Fibroblast of lung (primary cell): ENCODE results near the gene MATN3. TPM values are rescaled to one million over a fixed set of nuclear protein-coding genes. Genes with fewer than 3 reads are reported as not detected.

Source experiments
- DNase-seq, 2 donors: peaks; one replicate each; pipeline versions ENCODE4 v3.0.0 to v3.0.0-alpha.2; 2010; ENCODE audit warnings: low read depth in 2 of 2
- H2AFZ ChIP-seq: 2 replicates; pipeline ENCODE4 v1.5.1; 2012; ENCODE audit warnings: low read length, control low read depth, inconsistent platforms
- H3K27ac ChIP-seq: 2 replicates; pipeline ENCODE4 v1.5.1; 2011; ENCODE audit warnings: low read length, control low read depth; ENCODE audit not compliant: insufficient read depth
- H3K27me3 ChIP-seq: 2 replicates; pipeline ENCODE4 v1.5.1; 2011; ENCODE audit warnings: mild to moderate bottlenecking, low read length; ENCODE audit not compliant: control insufficient read depth, insufficient read depth
- H3K36me3 ChIP-seq: 2 replicates; pipeline ENCODE4 v1.5.1; 2011; ENCODE audit warnings: low read length; ENCODE audit not compliant: control insufficient read depth, insufficient read depth
- H3K4me1 ChIP-seq: 2 replicates; pipeline ENCODE4 v1.5.1; 2011; ENCODE audit warnings: low read length; ENCODE audit not compliant: control insufficient read depth, insufficient read depth; ENCODE audit errors: extremely low read depth
- H3K4me2 ChIP-seq: 2 replicates; pipeline ENCODE4 v1.5.1; 2011; ENCODE audit warnings: low read length, control low read depth; ENCODE audit not compliant: insufficient read depth; ENCODE audit errors: extremely low read depth
- H3K4me3 ChIP-seq, 4 experiments: fragments of 200-600 bp in 1 of 4; sonication (generic) in 1 of 4; replicated peaks in 1 of 4; 2 replicates each; pipeline ENCODE4 v1.5.1; 2011 to 2016; ENCODE audit warnings: low read length in 4 of 4, low read depth in 3 of 4, mild to moderate bottlenecking in 3 of 4, control low read depth in 2 of 4, inconsistent platforms in 1 of 4, mixed read lengths in 1 of 4; ENCODE audit not compliant: insufficient read depth in 1 of 4; ENCODE audit errors: control extremely low read depth in 1 of 4
- H3K79me2 ChIP-seq: 2 replicates; pipeline ENCODE4 v1.5.1; 2012; ENCODE audit warnings: mild to moderate bottlenecking, low read length, inconsistent platforms; ENCODE audit not compliant: control insufficient read depth, insufficient read depth
- H3K9ac ChIP-seq: 2 replicates; pipeline ENCODE4 v1.5.1; 2011; ENCODE audit warnings: mild to moderate bottlenecking, low read length, control low read depth; ENCODE audit not compliant: insufficient read depth
- H3K9me3 ChIP-seq: 2 replicates; pipeline ENCODE4 v1.5.1; 2012; ENCODE audit warnings: low read depth, low read length; ENCODE audit not compliant: control insufficient read depth, insufficient read depth
- H4K20me1 ChIP-seq: 2 replicates; pipeline ENCODE4 v1.5.1; 2011; ENCODE audit warnings: low read length; ENCODE audit not compliant: control insufficient read depth, insufficient read depth; ENCODE audit errors: extremely low read depth
- EZH2 ChIP-seq: IDR thresholded peaks from 2 replicates; pipeline ENCODE4 v1.5.1; 2012; ENCODE audit warnings: low read length, control low read depth, mild to moderate bottlenecking; ENCODE audit errors: missing control alignments
- polyA plus RNA-seq, 2 donors: library from polyadenylated mRNA; depleted of rRNA in 1 of 2; stranded (reverse) in 1 of 2; unstranded in 1 of 2; fragments of >200 nt; gene quantifications; 2 replicates each; pipeline ENCODE4 v1.2.1, GENCODE V29; 2011 to 2012; ENCODE audit warnings: missing spikeins in 1 of 2
- total RNA-seq: library from RNA; depleted of rRNA; stranded (reverse); fragments of >200 nt; gene quantifications from 2 replicates; pipeline ENCODE4 v1.2.1, GENCODE V29; 2014
- TF ChIP-seq, protein P1 (sequence below), 2 donors: IDR thresholded peaks in 1 of 2; conservative IDR thresholded peaks in 1 of 2; 1 replicate in 1 of 2; 2 replicates in 1 of 2; pipeline ENCODE4 v1.5.1; 2011 to 2012; ENCODE audit warnings: low read length in 2 of 2, control low read depth in 1 of 2, inconsistent platforms in 1 of 2, low read depth in 1 of 2, mild to moderate bottlenecking in 1 of 2

The MATN3 gene
- total and polyA plus RNA-seq, 2 donors (not counting 1 experiment from before 2014, with no cell fraction given): 2.3 to 6.9 TPM

DNA sequence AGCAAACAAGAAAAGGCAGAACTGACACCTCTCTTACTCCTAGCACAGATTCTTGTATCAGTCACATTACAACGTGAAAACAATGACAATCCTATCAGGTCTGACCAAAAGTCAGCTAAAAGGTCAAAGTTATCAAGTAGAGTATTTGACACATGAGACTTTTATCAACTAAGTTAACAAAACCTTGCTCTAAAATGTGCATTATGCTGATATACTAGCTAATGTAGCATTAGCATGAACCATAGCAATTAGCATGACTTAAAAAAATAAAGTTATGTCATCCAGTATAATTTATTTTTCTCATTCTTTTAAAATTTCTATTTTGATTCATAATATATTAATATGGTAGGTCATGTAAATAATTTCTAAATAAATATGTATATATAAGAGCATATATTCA, 69.3 kb downstream of the MATN3 start:
- no peak for TF ChIP-seq EZH2
- TF ChIP-seq, protein P1, sequence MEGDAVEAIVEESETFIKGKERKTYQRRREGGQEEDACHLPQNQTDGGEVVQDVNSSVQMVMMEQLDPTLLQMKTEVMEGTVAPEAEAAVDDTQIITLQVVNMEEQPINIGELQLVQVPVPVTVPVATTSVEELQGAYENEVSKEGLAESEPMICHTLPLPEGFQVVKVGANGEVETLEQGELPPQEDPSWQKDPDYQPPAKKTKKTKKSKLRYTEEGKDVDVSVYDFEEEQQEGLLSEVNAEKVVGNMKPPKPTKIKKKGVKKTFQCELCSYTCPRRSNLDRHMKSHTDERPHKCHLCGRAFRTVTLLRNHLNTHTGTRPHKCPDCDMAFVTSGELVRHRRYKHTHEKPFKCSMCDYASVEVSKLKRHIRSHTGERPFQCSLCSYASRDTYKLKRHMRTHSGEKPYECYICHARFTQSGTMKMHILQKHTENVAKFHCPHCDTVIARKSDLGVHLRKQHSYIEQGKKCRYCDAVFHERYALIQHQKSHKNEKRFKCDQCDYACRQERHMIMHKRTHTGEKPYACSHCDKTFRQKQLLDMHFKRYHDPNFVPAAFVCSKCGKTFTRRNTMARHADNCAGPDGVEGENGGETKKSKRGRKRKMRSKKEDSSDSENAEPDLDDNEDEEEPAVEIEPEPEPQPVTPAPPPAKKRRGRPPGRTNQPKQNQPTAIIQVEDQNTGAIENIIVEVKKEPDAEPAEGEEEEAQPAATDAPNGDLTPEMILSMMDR (conservative IDR thresholded peaks at IDR 0.05 in 1 of 2, IDR thresholded peaks at IDR 0.05 in 1 of 2; ENCODE audit: low read depth in 1 of 2, low read length in 2 of 2): no peak
- no peak overlapping the region for H2AFZ ChIP-seq
- H3K4me1 ChIP-seq: no peaks in the 10 kb centered on the region
- H3K27me3 ChIP-seq: no peaks in the 10 kb centered on the region
- H3K4me3 ChIP-seq: no peak overlapping the region
- H3K79me2 ChIP-seq: no peaks in the 10 kb centered on the region
- DNase-seq: no peak
- H3K36me3 ChIP-seq: no peaks in the 10 kb centered on the region
- H4K20me1 ChIP-seq: no peaks in the 10 kb centered on the region
- H3K9ac ChIP-seq: no peak overlapping the region
- H3K9me3 ChIP-seq: no peaks in the 10 kb centered on the region
- no peak overlapping the region for H3K27ac ChIP-seq
- H3K4me2 ChIP-seq: no peak overlapping the region

DNA sequence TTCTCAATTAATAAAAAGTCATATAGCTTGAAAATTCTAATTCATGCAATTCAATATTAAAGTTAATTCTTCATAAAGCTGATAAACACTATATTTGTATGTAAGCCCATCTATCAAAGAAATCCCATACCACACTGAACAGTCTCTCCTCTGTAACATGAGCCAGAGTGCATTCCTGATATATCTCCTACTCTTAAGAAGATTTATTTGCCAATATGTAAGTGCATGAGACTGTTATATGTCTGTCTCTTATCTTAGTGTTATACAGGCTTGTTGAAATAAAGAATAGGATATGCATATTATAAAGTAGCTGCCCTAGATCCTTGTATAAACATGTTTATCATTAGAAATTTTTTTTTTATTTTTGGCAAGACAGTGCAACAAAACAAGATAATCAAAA, 70.3 kb downstream of the MATN3 start:
- Histone ChIP-seq H3K27me3 (no peaks in the 10 kb centered on the region), H3K79me2 (no peaks in the 10 kb centered on the region), H3K4me3 (no peak overlapping the region), H3K9me3 (no peaks in the 10 kb centered on the region), H2AFZ (no peak overlapping the region), H3K4me2 (no peak overlapping the region), H4K20me1 (no peaks in the 10 kb centered on the region), H3K36me3 (no peaks in the 10 kb centered on the region), H3K27ac (no peak overlapping the region), H3K9ac (no peak overlapping the region), H3K4me1 (no peaks in the 10 kb centered on the region)
- TF ChIP-seq EZH2: no peak
- TF ChIP-seq, protein P1 (conservative IDR thresholded peaks at IDR 0.05 in 1 of 2, IDR thresholded peaks at IDR 0.05 in 1 of 2; ENCODE audit: low read depth in 1 of 2, low read length in 2 of 2): no peak
- DNase-seq: no peak

Other genes starting within 250 kb of the MATN3 start
- gene TTC32, start 110.7 kb downstream of the MATN3 start, total RNA-seq: 5.6 and 5.8 TPM in 2 replicates
- 4.7 and 6.0 TPM in 2 replicates for gene TTC32, start 110.7 kb downstream of the MATN3 start, polyA plus RNA-seq
- 11.6 and 13.4 TPM in 2 replicates for gene WDR35, start 22.6 kb downstream of the MATN3 start, total RNA-seq
- 7.0 and 8.3 TPM in 2 replicates for gene WDR35, start 22.6 kb downstream of the MATN3 start, polyA plus RNA-seq
- 155 and 193 TPM in 2 replicates for gene LAPTM4A, start 39.0 kb upstream of the MATN3 start, total RNA-seq
- gene LAPTM4A, start 39.0 kb upstream of the MATN3 start, polyA plus RNA-seq: 634 and 1,101 TPM in 2 replicates
- gene SDC1, start 212.5 kb upstream of the MATN3 start, total RNA-seq: 17.5 and 56.8 TPM in 2 replicates
- 14.6 and 45.5 TPM in 2 replicates for gene SDC1, start 212.5 kb upstream of the MATN3 start, polyA plus RNA-seq